ENCODE results near the gene ISYNA1. TPM values are rescaled to one million over a fixed set of nuclear protein-coding genes. Genes with fewer than 3 reads are reported as not detected.

ISYNA1 gene
- total RNA-seq, 1 donor from 2014 or later, result 6.3 TPM

DNA sequence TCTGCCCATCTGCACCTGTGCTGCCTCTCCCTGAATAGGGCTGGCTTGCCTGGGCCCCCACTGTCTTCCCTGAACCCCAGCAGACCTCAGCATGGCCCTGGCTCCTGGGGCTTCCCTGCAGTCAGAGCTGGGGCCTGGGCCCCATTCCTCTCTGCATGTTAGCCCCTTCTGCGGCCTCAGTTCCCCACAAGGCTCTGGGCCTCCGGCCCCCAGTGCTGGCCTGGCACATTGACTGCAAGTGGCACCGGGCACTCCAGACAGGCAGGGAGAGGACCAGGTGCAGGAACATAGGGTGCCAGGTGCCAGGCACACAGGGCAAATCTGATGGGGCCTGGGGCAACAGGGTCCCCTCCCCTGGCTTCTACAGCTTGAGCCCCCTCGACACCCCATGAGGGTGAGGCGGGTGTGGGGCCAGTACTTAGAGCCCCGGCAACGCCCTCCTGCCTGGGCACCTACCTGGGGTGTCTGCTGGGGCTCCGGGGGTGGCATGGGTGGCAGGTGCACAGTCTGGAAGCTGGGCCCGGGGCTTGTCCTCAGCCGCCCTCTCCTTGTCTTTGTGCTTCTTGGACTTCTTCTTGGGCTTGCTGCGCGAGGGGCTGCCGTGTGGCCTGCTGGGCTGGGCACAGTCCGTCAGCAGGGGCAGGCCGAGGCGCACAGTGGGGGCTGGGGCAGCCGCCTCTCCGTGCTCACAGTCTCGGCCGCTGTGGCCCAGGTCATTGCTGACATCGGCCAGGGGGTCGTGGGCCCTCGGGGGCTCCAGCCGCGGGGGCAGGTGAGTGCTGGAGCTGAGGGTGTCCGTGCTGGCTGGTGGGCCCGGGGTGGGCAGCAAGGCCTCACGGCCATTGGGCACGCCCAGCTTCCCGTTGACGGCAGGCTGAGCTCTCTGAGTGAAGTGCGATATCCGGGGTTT is 12.3 kb upstream of the ISYNA1 start:
- CTCF ChIA-PET, result interaction anchor here (0.7 to 2.1 kb wide), 12 partner anchors 11 to 465 kb away, joined by 3 to 15 read pairs (median 3); partner anchors contain the start of genes SSBP4 and UBA52
- H3K4me3 Mint-ChIP-seq, result no peak overlapping the region
- DNase-seq, result no peak
- TF ChIP-seq, protein P1, sequence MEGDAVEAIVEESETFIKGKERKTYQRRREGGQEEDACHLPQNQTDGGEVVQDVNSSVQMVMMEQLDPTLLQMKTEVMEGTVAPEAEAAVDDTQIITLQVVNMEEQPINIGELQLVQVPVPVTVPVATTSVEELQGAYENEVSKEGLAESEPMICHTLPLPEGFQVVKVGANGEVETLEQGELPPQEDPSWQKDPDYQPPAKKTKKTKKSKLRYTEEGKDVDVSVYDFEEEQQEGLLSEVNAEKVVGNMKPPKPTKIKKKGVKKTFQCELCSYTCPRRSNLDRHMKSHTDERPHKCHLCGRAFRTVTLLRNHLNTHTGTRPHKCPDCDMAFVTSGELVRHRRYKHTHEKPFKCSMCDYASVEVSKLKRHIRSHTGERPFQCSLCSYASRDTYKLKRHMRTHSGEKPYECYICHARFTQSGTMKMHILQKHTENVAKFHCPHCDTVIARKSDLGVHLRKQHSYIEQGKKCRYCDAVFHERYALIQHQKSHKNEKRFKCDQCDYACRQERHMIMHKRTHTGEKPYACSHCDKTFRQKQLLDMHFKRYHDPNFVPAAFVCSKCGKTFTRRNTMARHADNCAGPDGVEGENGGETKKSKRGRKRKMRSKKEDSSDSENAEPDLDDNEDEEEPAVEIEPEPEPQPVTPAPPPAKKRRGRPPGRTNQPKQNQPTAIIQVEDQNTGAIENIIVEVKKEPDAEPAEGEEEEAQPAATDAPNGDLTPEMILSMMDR (IDR thresholded peaks at IDR 0.05), result no peak
- H3K4me1 Mint-ChIP-seq, result peaks cover 5% of the 10 kb centered on the region
- H3K27me3 Mint-ChIP-seq, result no peaks in the 10 kb centered on the region
- H3K36me3 Mint-ChIP-seq (ENCODE audit: low read depth), result peaks cover 58% of the 10 kb centered on the region
- POLR2A ChIA-PET, result interaction anchor here (0.6 kb wide), 1 partner anchor 72 kb away, joined by 9 read pairs; no protein-coding TSS in a partner anchor
- no peaks in the 10 kb centered on the region for H3K9me3 Mint-ChIP-seq
- H3K27ac Mint-ChIP-seq, result no peak overlapping the region
- intact Hi-C loops (cut with micrococcal nuclease), result loop anchor here (2.0 to 10.0 kb wide), 3 partner anchors 13 to 225 kb away; partner anchors contain the start of gene REX1BD
- no peak for ATAC-seq (ENCODE audit: low read depth)

DNA sequence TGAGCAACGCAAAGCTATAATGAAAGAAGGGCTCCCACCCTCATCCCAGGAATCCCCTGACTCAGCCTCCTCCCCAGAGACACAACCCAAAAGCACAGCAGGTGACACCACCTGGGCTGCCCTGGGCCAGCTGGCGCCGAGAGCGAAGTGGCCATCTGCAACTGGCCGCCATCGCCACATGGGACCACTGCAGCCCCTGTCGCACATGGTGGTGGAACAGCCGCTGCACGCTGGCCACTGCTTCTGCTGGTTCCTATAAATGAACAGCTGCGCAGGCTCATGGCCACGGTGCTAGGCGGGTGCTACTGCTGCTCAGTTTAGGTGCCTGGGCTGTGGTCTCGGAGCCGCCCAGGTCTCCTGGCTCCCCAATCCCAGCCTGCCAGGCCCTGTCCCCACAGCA is 11.6 kb upstream of the ISYNA1 start:
- intact Hi-C loops (cut with micrococcal nuclease), result no loop called here
- Mint-ChIP-seq H3K4me1 (peaks cover 5% of the 10 kb centered on the region), H3K27ac (no peak overlapping the region), H3K36me3 (ENCODE audit: low read depth) (peaks cover 63% of the 10 kb centered on the region), H3K27me3 (no peaks in the 10 kb centered on the region), H3K9me3 (no peaks in the 10 kb centered on the region), H3K4me3 (no peak overlapping the region)
- ChIA-PET POLR2A (no interaction called here), CTCF (no interaction called here)
- ATAC-seq (ENCODE audit: low read depth) (no peak), DNase-seq (no peak)
- TF ChIP-seq, protein P1 (IDR thresholded peaks at IDR 0.05), result no peak

DNA sequence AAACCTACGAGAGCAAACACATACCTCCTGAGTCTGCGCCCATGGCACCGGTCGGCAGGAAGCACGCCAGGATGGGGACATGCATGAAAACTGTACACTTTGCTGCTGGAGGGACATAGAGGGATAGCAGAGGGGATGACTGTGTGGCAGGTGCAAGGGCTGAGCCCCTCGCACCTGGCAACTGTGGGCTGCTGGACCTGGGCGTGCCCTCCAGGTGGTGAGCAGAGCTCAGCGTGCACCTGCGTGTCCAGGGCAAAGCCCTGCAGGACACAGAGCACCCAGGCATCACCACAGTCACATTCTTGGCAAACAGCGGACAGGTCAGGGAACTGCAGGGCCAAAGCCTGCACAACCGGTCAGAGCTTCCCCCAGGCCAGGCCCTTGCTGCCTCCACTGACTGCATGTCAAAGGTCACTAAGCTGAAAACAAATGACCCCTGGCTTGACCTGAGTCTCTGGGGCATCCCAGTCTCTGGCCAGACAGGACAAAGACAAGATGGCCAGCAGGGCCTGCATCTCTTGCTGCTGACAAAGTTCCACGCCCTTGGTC is 9.0 kb upstream of the ISYNA1 start:
- Mint-ChIP-seq H3K9me3 (no peaks in the 10 kb centered on the region), H3K27me3 (no peaks in the 10 kb centered on the region), H3K4me1 (peaks cover 13% of the 10 kb centered on the region), H3K4me3 (no peak overlapping the region), H3K27ac (no peak overlapping the region), H3K36me3 (ENCODE audit: low read depth) (peaks cover 62% of the 10 kb centered on the region)
- TF ChIP-seq, protein P1 (IDR thresholded peaks at IDR 0.05), result no peak
- ChIA-PET POLR2A (no interaction called here), CTCF (no interaction called here)
- DNase-seq (no peak), ATAC-seq (ENCODE audit: low read depth) (no peak)
- intact Hi-C loops (cut with micrococcal nuclease), result no loop called here

DNA sequence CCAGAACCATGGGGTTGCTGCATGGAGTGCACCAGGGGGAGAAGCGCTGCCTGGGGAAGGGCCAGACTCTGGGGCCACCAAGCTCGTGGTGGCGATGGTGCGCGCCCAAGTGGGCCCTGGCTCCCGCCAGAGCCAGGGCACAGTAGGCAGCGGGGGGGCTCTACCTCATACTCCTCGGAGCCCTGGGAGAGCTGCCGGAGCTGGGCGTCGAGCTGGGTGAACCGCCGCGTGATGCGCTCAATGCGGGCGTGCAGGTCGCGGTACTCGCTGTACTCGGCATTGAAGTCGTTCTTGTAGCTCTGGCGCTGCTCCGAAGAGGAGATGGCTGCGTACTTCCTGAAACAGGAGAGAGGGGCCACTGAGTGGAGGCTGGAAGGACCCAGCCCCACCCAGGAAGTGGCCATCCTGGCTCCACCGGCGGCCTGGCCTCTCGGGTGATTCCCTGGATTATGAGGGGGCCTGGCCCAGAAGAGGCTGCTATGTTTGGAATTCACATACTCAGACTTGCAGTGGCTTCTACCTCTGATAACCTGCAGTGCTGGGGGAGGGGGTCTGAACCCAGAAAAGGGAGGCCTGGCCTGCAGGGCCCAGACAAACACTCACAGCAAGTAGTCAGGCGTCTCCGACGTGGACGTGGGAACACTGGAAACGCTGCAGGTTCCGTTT is 8.3 kb upstream of the ISYNA1 start:
- ChIA-PET POLR2A (no interaction called here), CTCF (no interaction called here)
- H3K36me3 Mint-ChIP-seq (ENCODE audit: low read depth), result peaks cover 62% of the 10 kb centered on the region
- H3K4me1 Mint-ChIP-seq, result peaks cover 14% of the 10 kb centered on the region
- H3K27me3 Mint-ChIP-seq, result no peaks in the 10 kb centered on the region
- ATAC-seq (ENCODE audit: low read depth) (no peak), DNase-seq (no peak)
- no peak overlapping the region for H3K27ac Mint-ChIP-seq
- no peak overlapping the region for H3K4me3 Mint-ChIP-seq
- intact Hi-C loops (cut with micrococcal nuclease), result no loop called here
- no peaks in the 10 kb centered on the region for H3K9me3 Mint-ChIP-seq
- TF ChIP-seq, protein P1 (IDR thresholded peaks at IDR 0.05), result no peak

All from activated B cell treated with CpG ODN at 0.5 μM for 24 hours (primary cell).